OCI-LY3 (cell line): ENCODE measurements around the gene TBC1D5.

ENCODE experiments used
- EZH2phosphoT487 ChIP-seq: fragments of 200-600 bp; shearing (Covaris generic); IDR thresholded peaks from 2 replicates; pipeline ENCODE4 v1.6.1; 2018; ENCODE audit warnings: antibody characterized with exemption, mixed run types, low read depth
- TF ChIP-seq, protein P1 (sequence below): fragments of 200-600, 300-600 bp; sonication (generic); IDR thresholded peaks from 2 replicates; pipeline ENCODE4 v1.5.1; 2014; ENCODE audit warnings: antibody characterized with exemption, low read length, low read depth

DNA sequence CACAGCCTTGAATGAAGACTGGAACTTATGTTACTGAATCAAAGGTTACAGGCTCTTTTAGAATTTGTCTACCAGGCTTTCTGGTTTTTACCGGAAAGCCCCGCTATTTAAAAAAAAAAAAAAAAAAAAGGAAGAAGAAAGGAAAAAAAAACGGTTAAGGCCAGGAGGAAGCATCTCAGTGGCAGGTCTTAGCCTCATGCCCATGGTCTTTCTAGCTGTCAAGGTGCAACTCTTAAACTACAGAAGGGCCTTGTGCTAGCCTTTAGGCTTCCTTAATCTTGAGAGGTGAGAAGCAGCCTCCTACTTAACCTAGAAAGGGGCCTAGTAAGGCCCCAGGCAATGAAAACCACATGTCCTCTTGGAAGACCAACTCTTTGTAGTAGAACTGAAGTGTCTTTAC, 77.5 kb downstream of the TBC1D5 start:
- TF ChIP-seq, protein P1, sequence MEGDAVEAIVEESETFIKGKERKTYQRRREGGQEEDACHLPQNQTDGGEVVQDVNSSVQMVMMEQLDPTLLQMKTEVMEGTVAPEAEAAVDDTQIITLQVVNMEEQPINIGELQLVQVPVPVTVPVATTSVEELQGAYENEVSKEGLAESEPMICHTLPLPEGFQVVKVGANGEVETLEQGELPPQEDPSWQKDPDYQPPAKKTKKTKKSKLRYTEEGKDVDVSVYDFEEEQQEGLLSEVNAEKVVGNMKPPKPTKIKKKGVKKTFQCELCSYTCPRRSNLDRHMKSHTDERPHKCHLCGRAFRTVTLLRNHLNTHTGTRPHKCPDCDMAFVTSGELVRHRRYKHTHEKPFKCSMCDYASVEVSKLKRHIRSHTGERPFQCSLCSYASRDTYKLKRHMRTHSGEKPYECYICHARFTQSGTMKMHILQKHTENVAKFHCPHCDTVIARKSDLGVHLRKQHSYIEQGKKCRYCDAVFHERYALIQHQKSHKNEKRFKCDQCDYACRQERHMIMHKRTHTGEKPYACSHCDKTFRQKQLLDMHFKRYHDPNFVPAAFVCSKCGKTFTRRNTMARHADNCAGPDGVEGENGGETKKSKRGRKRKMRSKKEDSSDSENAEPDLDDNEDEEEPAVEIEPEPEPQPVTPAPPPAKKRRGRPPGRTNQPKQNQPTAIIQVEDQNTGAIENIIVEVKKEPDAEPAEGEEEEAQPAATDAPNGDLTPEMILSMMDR = no peak
- no peak for TF ChIP-seq EZH2phosphoT487
